Fibroblast of pulmonary artery (primary cell): Measurements from ENCODE around the gene POPDC2.

Experiments used
- DNase-seq: peaks from one replicate; pipeline ENCODE4 v3.0.0-alpha.2; 2010; ENCODE audit warnings: low read depth
- H3K4me3 ChIP-seq: replicated peaks from 2 replicates; pipeline ENCODE4 v1.5.1; 2011; ENCODE audit warnings: low read depth, mild to moderate bottlenecking, control low read depth, low read length, moderate library complexity
- CTCF ChIP-seq: IDR thresholded peaks from 2 replicates; pipeline ENCODE4 v1.5.1; 2011; ENCODE audit warnings: mild to moderate bottlenecking, control low read depth, low read length, inconsistent platforms; ENCODE audit errors: missing control alignments

The POPDC2 gene

DNA sequence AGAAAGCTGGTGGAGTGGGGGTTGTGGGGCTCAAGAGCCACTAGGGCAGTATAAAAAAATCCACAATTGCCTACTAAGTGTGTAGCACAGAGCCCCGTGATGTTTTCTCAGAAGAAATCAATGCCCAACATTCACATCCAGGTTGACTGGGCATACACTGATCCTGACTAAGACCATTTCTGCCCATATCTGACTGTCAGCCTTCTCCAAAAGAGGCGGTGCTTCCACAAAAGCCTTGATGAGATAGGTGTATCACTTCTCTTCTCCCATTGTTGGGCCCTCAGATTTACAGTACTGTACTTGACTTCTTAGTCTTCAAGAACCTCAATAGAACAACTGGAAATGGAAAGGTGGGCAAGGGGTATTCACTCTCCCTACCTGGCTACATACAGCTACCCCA lies 1.4 kb downstream of the POPDC2 start:
- DNase-seq = no peak
- H3K4me3 ChIP-seq = no peak overlapping the region
- no peak for TF ChIP-seq CTCF

DNA sequence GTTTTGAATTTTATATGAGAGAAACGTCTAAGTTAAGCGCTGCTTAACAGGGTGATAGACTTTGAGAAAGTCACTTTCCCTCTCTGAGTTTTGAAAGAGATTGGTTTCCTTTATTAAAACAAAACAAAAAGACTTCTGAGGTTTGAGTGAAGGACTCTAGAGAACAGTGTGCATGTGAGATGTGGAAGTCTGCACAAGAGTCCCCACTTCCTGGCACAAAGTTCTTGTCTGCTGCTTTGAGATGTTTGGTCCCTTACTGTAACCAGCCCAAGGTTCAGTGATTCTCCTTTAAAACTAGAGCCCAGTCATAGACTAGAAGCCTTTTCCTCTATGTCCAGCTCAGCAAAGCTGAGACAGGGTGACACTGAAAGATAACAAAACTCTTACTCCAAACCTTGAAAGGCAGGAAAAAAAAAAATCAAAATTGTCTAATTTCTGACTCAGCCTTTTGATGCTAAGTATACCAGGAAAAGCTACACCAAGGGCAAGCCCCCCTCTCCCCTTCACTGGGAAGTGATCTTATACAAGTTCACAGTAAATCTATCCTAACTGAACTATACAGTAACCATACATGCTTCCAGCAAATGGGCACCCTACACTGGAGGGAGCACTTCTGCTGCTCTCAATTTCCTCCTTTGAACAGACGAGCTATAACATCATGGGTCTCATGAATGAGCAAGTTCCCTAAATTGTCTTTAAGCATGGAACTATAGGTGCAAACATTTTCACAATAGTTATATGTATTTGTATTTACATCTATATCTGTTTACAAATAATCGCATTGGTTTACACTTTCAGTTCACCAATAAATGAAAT lies 2.3 kb downstream of the POPDC2 start:
- TF ChIP-seq CTCF = no peak
- H3K4me3 ChIP-seq = no peak overlapping the region
- no peak for DNase-seq

GRCh38 chr3:119653876-119654275 lies 6.5 kb downstream of the POPDC2 start:
- H3K4me3 ChIP-seq = no peak overlapping the region
- no peak for DNase-seq
- TF ChIP-seq CTCF = no peak

DNA sequence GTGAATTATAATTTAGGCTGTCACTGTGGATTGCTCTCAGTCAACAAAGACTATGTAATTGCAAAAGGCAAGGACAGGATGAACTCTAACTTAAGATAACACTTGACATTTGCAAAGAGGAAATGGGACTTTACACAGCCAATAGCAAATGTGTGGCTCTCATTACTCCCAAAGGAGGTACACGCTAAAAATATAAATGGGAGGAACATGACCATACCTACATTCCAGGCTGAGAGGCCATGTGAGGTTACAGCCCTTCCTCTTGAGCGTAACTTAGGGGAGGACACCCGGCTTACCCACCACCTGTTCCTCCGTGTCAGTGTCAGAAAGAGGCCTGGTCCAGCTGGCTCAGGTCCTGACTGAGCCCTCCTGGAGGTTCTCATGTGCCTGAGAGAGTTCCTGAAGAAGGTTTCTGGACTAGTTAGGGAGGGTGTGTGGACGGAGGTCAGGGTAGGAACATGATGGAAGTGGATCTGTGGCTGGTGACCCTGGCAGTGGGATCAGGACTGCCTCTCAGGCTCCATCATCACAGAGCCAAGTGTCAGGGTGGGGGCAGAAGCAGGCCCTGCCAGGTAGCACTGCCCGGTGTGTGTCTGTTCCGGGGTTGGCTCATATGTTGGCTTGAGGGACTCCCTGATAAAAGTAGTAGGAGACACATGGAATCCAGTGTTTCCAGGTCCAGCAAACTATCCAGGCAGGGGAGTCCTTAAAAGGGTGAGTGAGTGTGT lies 7.9 kb downstream of the POPDC2 start:
- no peak for TF ChIP-seq CTCF
- H3K4me3 ChIP-seq = no peak overlapping the region
- DNase-seq = no peak

DNA sequence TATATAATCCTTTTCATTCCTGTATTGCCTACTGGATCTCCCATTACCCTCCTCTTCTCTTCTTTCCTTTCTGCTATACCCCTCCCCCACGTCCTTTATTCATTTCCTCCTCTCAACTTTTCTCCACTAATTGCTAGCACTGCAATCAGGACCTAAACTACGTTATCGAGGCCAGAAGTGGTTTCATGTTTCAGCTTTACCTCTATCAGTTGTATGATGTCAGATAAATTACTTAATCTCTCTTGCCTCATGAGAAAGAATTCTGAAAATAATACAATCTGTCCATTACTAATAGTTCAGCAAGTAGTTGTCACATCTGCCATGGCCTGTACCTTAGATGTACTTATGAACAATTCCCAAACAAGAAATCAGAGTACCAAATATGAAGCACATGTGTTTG lies 10.6 kb downstream of the POPDC2 start:
- H3K4me3 ChIP-seq = no peak overlapping the region
- TF ChIP-seq CTCF = no peak
- DNase-seq = peak; percentile 59

GRCh38 chr3:119647843-119648575 lies 12.4 kb downstream of the POPDC2 start:
- TF ChIP-seq CTCF = no peak
- H3K4me3 ChIP-seq = no peak overlapping the region
- peak; percentile 50 for DNase-seq
